ENCODE measurements around the gene PPIP5K1. TPM values are rescaled to one million over a fixed set of nuclear protein-coding genes. Genes with fewer than 3 reads are reported as not detected.

Gene PPIP5K1
- total RNA-seq, 1 experiment from 2014 or later, result 50.9 TPM

GRCh38 chr15:43514241-43515057 lies 75.6 kb downstream of the PPIP5K1 start:
- no peak overlapping the region for H3K27ac ChIP-seq
- H3K27me3 ChIP-seq (ENCODE audit: insufficient read depth, low read depth), result 0 out of 2 replicates have a peak, but pooled peaks cover 5% of the 10 kb centered on the region
- no peak overlapping the region for H3K4me3 ChIP-seq
- intact Hi-C loops (cut with micrococcal nuclease; ENCODE audit: unreplicated experiment), result no loop called here
- no peak for TF ChIP-seq EZH2 (IDR thresholded peaks at IDR 0.05; ENCODE audit: low read depth)
- TF ChIP-seq CTCF (conservative IDR thresholded peaks at IDR 0.05), result peak; percentile 64; the same call in 1 of the 2 replicates
- ChIA-PET CTCF (interaction anchor here (0.5 to 1.0 kb wide), 3 partner anchors 11 to 649 kb away, joined by 3 to 4 read pairs (median 3); partner anchors contain the start of gene TP53BP1), POLR2A (ENCODE audit: unreplicated experiment) (interaction anchor here (0.6 kb wide), 1 partner anchor 229 kb away, joined by 13 read pairs; no protein-coding TSS in a partner anchor)
- H2AFZ ChIP-seq, result no peak overlapping the region
- H3F3A ChIP-seq (ENCODE audit: insufficient read depth, low read depth), result no peaks in the 10 kb centered on the region; the same call in 1 of the 2 replicates
- no peaks in the 10 kb centered on the region for H3K9me3 ChIP-seq (ENCODE audit: insufficient read depth, low read depth)
- H3K36me3 ChIP-seq (ENCODE audit: low read depth), result no peaks in the 10 kb centered on the region
- no peaks in the 10 kb centered on the region for H3K9me2 ChIP-seq (ENCODE audit: insufficient read depth)
- H3K4me2 ChIP-seq, result no peak overlapping the region
- no TSS peak for BruUV-seq (replicated peaks)
- no peak for DNase-seq
- no peaks in the 10 kb centered on the region for H4K20me1 ChIP-seq (ENCODE audit: insufficient read depth)
- 0 out of 2 replicates have a peak, but pooled peaks cover 5% of the 10 kb centered on the region for H3K4me1 ChIP-seq (replicated peaks; ENCODE audit: insufficient read depth)
- H3K79me2 ChIP-seq (ENCODE audit: low read depth), result no peaks in the 10 kb centered on the region

- BruUV-seq (replicated peaks), result no TSS peak
- H3F3A ChIP-seq (ENCODE audit: insufficient read depth, low read depth), result no peaks in the 10 kb centered on the region; the same call in 1 of the 2 replicates
These were observed 76.5 kb downstream of the PPIP5K1 start for GRCh38 chr15:43513550-43513949.

More at GRCh38 chr15:43513550-43513949, 76.5 kb downstream of the PPIP5K1 start:
- Histone ChIP-seq H3K9me3 (ENCODE audit: insufficient read depth, low read depth) (no peaks in the 10 kb centered on the region), H3K4me3 (no peak overlapping the region), H4K20me1 (ENCODE audit: insufficient read depth) (no peaks in the 10 kb centered on the region), H3K27ac (no peak overlapping the region), H3K27me3 (ENCODE audit: insufficient read depth, low read depth) (no peaks in the 10 kb centered on the region), H3K4me1 (replicated peaks; ENCODE audit: insufficient read depth) (0 out of 2 replicates have a peak, but pooled peaks cover 5% of the 10 kb centered on the region), H3K36me3 (ENCODE audit: low read depth) (no peaks in the 10 kb centered on the region), H3K79me2 (ENCODE audit: low read depth) (no peaks in the 10 kb centered on the region), H3K9me2 (ENCODE audit: insufficient read depth) (no peaks in the 10 kb centered on the region), H3K4me2 (no peak overlapping the region), H2AFZ (no peak overlapping the region)
- no peak for TF ChIP-seq EZH2 (IDR thresholded peaks at IDR 0.05; ENCODE audit: low read depth)
- TF ChIP-seq CTCF (conservative IDR thresholded peaks at IDR 0.05), result no peak
- intact Hi-C loops (cut with micrococcal nuclease; ENCODE audit: unreplicated experiment), result no loop called here
- CTCF ChIA-PET, result interaction anchor here (0.6 to 1.0 kb wide), 2 partner anchors 72 to 264 kb away, joined by 4 to 7 read pairs; no protein-coding TSS in a partner anchor
- DNase-seq, result no peak
- POLR2A ChIA-PET (ENCODE audit: unreplicated experiment), result no interaction called here
